GM19351 (cell line): ENCODE measurements around the gene LSM2.

Source experiments
- ATAC-seq: cut with Tn5 transposase; IDR thresholded peaks from one replicate; pipeline ENCODE4 v1.9.1; 2021; ENCODE audit warnings: mild to moderate bottlenecking, moderate library complexity; ENCODE audit not compliant: unreplicated experiment

LSM2 gene

GRCh38 chr6:31758281-31758680 is 48.5 kb downstream of the LSM2 start:
- ATAC-seq, result no peak

GRCh38 chr6:31752739-31753319 is 53.9 kb downstream of the LSM2 start:
- no peak for ATAC-seq

GRCh38 chr6:31750411-31751022 is 56.2 kb downstream of the LSM2 start:
- no peak for ATAC-seq

GRCh38 chr6:31749301-31750036 is 57.3 kb downstream of the LSM2 start:
- no peak for ATAC-seq
